ENCODE data around the gene BRD1. TPM values are rescaled to one million over a fixed set of nuclear protein-coding genes. Genes with fewer than 3 reads are reported as not detected.

BRD1 gene
- total RNA-seq, 1 donor: 23.5 TPM

DNA sequence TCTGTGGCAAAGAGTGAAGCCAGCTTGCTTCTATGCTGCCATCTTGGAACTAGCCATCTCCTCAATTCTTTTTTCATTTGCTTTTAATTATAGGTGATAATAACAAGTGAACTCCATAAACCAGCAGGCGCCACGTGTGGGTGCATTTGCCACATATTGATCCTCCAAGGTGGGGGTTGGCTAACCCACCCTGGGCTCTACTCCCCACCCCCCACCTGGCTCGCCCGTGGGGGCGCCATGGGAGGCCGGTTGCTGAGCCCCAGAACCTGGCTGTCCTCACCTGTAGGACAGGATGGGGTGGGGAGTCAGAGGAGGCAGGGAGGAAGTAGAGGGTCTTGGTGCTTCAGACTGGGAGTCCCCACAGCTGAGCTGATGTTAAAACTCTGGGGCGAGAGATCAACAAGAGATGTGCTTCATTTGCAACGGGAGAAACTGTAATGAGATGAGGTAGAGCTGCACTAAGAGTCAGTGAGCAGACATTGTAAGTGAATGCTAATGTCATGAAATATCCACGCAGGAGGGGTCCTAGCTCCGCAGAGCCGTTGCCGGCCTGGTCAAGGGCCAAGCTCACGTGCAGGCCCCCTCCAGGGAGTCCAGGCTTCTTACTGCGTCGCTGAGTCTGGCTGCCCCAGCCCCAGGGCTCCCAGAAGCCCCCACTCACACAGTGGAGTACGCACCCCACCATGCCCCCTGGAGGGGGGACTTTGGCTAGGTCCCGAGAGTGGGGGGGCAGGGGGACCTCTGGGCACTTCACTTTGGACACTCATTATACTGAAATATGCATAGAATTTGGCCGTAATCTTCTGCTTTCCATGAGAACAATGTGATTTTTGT lies 59.4 kb downstream of the BRD1 start:
- H3K27ac ChIP-seq (ENCODE audit: low read depth, low read length): no peak overlapping the region
- H3K36me3 ChIP-seq (ENCODE audit: insufficient read depth, low read length): peaks cover 7% of the 10 kb centered on the region
- no peaks in the 10 kb centered on the region for H3K9me3 ChIP-seq (ENCODE audit: low read depth, low read length)
- no peak overlapping the region for H3K4me2 ChIP-seq (ENCODE audit: insufficient read depth, low read length)
- DNase-seq (ENCODE audit: insufficient read length, low spot score, missing footprints): peak; percentile 71
- H2AFZ ChIP-seq (ENCODE audit: low read length): no peak overlapping the region
- peaks cover 6% of the 10 kb centered on the region for H4K20me1 ChIP-seq (ENCODE audit: insufficient read depth, low read length)
- H3K4me1 ChIP-seq (ENCODE audit: insufficient read depth, low read length): no peaks in the 10 kb centered on the region
- no peaks in the 10 kb centered on the region for H3K79me2 ChIP-seq (ENCODE audit: insufficient read depth, low read length)
- TF ChIP-seq, protein P1, sequence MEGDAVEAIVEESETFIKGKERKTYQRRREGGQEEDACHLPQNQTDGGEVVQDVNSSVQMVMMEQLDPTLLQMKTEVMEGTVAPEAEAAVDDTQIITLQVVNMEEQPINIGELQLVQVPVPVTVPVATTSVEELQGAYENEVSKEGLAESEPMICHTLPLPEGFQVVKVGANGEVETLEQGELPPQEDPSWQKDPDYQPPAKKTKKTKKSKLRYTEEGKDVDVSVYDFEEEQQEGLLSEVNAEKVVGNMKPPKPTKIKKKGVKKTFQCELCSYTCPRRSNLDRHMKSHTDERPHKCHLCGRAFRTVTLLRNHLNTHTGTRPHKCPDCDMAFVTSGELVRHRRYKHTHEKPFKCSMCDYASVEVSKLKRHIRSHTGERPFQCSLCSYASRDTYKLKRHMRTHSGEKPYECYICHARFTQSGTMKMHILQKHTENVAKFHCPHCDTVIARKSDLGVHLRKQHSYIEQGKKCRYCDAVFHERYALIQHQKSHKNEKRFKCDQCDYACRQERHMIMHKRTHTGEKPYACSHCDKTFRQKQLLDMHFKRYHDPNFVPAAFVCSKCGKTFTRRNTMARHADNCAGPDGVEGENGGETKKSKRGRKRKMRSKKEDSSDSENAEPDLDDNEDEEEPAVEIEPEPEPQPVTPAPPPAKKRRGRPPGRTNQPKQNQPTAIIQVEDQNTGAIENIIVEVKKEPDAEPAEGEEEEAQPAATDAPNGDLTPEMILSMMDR (IDR thresholded peaks at IDR 0.05; ENCODE audit: extremely low read depth, low read depth, low read length): no peak
- no peaks in the 10 kb centered on the region for H3K27me3 ChIP-seq (ENCODE audit: insufficient read depth, low read length)
- no peak overlapping the region for H3K4me3 ChIP-seq (ENCODE audit: insufficient read depth, low read length)

DNA sequence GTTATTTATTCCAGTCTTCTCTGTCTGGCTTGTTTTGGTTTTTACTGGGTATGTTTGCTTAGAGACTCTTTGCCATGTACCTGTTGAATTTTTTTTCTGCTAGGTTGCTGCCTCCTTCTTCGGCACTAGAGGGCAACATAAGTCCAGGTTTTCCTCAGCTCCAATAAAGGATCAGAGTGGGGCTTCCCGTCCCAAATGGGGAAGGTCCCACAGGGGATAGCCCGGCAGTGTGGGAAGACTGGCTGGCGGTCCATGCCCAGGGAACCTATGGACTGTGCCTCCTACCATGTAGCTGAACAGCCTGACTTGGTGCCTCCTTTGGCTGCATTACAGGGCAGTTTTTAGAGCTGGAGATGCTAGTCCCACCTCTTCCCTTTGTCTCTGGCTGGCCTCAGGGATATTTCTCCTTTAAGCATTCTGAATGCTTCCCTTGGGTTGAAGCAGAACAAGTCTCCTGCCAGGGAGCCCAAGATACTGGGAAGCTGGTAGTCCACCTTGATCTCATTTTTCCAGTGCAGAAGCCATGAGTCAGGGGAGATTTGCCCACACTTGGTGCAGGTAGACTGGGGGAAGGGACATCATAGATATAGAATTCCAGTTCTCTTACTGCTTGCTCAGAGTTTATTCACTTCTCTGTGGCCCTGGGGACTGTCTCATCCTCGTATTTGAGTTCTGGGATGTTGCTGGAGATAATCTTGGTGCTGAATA lies 60.2 kb downstream of the BRD1 start:
- H3K4me2 ChIP-seq (ENCODE audit: insufficient read depth, low read length): no peak overlapping the region
- TF ChIP-seq, protein P1 (IDR thresholded peaks at IDR 0.05; ENCODE audit: extremely low read depth, low read depth, low read length): peak; percentile 74
- H3K79me2 ChIP-seq (ENCODE audit: insufficient read depth, low read length): no peaks in the 10 kb centered on the region
- no peak overlapping the region for H2AFZ ChIP-seq (ENCODE audit: low read length)
- H3K4me3 ChIP-seq (ENCODE audit: insufficient read depth, low read length): no peak overlapping the region
- peaks cover 4% of the 10 kb centered on the region for H3K36me3 ChIP-seq (ENCODE audit: insufficient read depth, low read length)
- H3K4me1 ChIP-seq (ENCODE audit: insufficient read depth, low read length): no peaks in the 10 kb centered on the region
- DNase-seq (ENCODE audit: insufficient read length, low spot score, missing footprints): peak; percentile 88
- no peaks in the 10 kb centered on the region for H3K27me3 ChIP-seq (ENCODE audit: insufficient read depth, low read length)
- H4K20me1 ChIP-seq (ENCODE audit: insufficient read depth, low read length): peaks cover 5% of the 10 kb centered on the region
- H3K27ac ChIP-seq (ENCODE audit: low read depth, low read length): no peak overlapping the region
- H3K9me3 ChIP-seq (ENCODE audit: low read depth, low read length): no peaks in the 10 kb centered on the region

DNA sequence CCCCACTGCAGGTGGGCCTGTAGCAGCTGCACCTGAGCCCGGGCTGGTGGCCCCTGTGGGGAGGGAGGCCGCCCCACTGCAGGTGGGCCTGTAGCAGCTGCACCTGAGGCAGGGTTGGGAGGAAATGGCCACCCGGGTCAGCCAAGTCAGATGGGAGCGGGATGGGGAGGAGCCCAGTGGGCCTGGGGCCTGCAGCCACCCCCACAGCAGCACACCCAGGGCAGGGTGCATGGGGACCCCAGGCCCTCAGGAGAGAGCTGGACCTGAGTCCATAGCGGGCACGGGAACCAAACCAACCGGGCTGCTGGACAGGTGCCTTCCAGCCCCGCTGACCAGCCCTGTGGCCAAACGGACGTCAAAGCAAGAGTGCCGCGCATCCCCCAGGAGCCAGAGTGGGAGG lies 61.7 kb downstream of the BRD1 start:
- Histone ChIP-seq H3K9me3 (ENCODE audit: low read depth, low read length) (no peaks in the 10 kb centered on the region), H3K4me1 (ENCODE audit: insufficient read depth, low read length) (no peaks in the 10 kb centered on the region), H3K27ac (ENCODE audit: low read depth, low read length) (no peak overlapping the region), H3K4me3 (ENCODE audit: insufficient read depth, low read length) (no peak overlapping the region), H3K4me2 (ENCODE audit: insufficient read depth, low read length) (no peak overlapping the region), H3K27me3 (ENCODE audit: insufficient read depth, low read length) (no peaks in the 10 kb centered on the region), H4K20me1 (ENCODE audit: insufficient read depth, low read length) (no peaks in the 10 kb centered on the region), H2AFZ (ENCODE audit: low read length) (no peak overlapping the region), H3K79me2 (ENCODE audit: insufficient read depth, low read length) (no peaks in the 10 kb centered on the region), H3K36me3 (ENCODE audit: insufficient read depth, low read length) (no peaks in the 10 kb centered on the region)
- TF ChIP-seq, protein P1 (IDR thresholded peaks at IDR 0.05; ENCODE audit: extremely low read depth, low read depth, low read length): no peak
- DNase-seq (ENCODE audit: insufficient read length, low spot score, missing footprints): peak; percentile 46

Data from osteoblast (primary cell).